ENCODE results near the gene MCM10.

The MCM10 gene

DNA sequence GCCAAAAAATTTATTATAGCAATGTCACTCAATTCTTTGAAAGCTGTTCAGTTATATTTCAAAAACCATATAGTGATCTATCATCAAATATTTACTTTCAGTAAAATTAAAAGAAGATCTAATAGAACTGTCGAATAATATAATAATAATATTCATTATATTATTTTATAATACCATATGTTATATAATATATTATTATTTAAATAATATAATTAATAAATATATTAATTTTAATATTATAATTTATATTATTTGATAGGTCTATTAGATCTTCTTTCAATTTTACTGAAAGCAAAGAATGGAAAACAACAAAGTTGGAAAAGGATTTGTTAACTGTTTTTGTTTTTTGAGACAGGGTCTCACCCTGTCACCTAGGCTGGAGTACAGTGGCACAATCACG lies 95.3 kb downstream of the MCM10 start:
- FAIRE-seq (no peak), DNase-seq (ENCODE audit: insufficient read length, low spot score) (no peak)

- FAIRE-seq (no peak), DNase-seq (ENCODE audit: insufficient read length, low spot score) (no peak)
Measured at GRCh38 chr10:13257621-13258140, 96.3 kb downstream of the MCM10 start.
